DMS153 (cell line): ENCODE results near the gene KCNIP1.

Experiments
- DNase-seq: peaks from one replicate; lab custom pipeline; 2025; lab: John Stamatoyannopoulos, UW

KCNIP1 gene

DNA sequence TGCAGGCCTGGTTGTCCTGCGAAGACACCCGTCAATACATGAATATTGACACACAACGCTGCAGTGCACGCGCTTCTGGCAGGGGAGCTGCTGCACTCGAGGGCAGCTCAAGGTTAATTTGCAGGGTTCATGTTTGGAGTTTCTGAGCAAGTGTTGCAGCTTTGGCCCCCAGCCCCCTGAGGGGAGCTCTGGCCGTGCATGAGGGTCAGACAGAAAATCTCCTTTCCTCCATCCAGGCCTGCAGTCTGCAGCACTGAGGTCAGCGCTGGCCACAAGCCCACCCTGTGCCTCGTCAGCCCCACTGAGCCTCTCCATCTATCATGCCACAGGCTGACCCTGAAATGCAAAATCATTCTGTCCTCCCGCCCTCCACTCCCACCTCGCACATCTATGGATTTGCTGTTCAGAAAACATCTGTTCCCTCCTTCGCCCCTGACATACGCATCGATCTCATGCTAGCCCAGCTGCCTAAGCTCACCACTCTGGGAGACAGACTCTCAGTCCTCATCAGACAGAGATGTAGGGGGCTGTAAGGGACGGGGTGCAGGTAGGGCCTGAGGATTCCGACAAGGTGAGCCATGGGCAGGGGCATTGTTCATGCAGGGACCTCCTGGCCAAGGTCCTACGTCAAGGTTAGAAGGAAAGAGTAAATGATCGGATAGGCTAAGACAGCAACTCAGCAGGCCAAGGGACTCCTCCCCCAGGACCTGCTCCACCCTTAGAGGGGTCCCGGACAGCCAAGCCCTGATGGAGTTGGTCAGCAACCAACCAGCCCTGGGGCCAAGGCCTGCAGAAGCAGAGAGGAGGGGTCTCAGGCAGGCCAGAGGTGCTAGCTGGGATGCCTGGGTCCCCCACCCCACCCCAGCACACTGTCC, 125.1 kb downstream of the KCNIP1 start:
- no peak for DNase-seq

DNA sequence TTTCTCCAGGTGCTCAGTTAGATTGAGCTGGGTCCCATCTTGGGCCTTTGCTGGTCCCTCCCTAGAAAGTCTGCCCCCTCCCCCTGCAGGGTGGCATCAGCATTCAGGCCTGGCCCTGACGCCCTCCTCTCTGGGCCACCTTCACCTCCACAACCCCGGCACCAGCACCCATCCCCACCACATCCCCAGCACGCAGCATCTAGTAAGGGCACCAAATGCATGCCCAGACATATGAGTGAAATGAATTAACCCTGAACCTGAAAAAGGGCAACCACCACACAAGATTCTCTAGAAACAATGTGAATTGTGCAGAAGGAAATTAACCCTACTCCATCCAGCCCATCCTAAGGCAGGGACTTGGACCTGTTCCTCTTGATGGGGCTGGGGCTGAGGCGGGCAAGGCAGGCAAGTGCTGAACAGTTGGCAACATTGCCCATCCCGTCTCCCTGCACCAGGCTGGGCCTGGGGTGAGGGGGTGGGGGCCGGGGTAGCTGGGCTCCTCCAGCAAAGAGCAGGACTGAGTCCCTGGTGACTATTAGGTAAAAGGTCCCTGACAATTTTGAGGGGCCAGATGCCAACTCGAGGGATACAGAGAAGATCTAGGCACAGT, 125.9 kb downstream of the KCNIP1 start:
- no peak for DNase-seq

DNA sequence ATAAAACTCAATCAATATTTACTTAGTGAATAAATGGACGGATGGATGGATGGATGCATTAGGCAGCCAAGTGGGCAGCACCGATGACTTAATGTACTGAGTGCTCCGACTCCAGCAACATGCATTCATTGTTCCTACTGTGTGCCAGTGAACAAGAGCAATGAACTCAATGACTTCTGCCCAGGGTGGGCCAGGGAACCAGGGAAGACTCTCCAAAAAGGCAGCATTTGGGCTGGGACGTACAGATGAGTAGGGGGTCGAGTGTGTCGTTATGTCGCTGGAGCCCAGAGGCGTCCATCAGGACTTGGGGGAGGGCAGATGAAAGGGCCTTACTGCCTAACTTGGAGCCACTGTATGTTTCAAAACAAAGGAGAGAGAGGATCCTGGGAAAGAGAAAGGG, 126.4 kb downstream of the KCNIP1 start:
- no peak for DNase-seq

DNA sequence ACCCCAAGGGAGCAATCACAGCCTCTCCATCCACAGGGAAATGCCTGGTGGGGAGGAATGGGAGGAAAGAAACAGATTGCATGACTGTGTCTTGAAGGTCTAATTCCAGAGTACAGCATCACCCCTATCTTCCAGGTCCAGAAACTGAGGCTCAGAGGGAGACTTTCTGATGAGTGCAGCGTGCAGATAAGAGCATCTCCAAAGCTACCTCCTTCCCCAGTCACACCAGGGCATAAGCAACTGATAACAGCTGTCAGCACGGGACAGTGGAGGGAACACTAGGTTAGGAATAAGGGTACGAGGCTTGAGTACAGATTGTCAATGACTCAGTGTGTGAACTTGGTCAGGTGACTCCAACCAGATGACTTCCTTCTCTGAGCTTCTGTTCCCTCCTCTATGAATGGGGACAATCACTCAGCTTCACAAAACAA, 126.9 kb downstream of the KCNIP1 start:
- DNase-seq = no peak

DNA sequence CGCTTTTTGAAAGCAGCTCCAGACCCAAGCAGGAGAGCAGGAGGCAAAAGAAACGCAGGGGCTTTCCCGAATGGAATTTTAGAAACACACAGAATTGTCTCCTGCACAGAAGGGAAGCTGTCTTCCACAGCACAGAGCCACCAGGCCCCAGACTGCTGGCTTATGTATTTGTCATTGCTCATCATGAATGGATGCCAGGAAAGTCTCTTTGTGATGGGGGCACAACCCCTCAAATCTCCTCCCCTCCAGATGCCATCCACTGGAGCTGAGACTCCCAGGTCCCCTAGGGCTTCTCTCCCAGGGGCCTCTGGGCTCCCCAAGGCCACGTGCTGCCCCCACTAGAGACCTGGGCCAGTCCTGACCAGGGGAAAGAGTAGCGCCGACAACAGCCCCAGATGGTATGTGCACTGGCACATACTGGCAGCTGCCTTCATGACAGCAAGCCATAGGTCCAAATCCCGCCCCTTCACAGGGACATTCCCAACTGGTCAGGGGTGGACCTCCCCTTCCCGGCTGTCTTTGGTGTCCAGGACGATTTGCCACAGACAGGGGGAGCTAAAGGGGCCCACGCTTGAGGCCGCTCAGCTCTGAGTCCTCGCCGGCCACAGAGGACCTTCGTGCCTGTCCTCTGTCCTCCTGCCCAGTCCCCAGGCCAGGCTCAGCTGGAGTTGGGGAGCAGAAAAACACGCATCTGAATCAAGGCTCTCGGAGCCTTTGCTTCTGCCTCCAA, 127.8 kb downstream of the KCNIP1 start:
- DNase-seq = no peak

DNA sequence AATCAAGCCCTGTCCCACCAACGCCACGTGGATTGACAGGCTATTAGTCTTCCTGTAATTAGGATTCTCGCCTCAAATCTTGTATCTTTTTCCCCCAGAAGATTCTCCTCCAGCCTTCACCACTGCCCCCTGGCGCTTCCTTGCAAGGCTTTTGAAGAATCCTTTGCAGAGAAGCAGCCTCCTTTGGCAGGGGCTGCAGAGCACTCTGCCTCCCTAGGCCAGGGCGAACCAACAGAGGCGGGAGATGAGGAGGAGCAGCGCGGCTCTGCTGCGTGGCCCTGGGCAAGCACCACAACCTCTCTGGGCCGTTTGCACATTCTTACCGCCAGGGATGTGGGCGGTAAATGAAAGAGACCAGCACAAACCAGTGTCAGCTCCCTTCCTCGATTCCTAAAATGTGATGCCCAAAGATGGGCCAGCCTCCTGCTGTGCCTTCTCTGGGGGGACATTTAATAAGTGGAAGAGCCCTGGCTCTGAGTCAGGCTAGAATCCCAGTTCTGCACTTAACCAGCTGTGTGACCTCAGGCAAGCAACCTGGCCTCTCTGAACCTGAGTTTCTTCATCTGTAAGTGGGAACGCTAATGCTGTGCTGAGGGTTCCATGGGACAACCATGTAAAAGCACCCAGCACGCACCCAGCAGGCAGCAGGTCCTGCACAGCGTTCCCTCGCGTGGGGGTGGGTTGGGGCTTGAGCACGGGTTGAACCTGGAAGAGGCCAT, 128.6 kb downstream of the KCNIP1 start:
- no peak for DNase-seq

DNA sequence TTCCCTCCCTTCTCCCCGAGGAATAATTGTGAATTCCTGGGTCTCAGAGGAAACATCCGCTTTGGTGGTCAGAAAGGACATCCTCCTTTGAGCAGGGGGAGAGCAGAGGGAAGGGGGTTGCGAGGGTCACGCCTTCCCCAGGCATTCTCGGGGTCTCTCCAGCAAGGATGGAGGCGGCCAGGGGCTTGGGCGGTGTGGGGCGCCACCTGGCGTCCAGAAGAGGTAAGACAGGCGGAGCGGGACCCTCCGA, 129.1 kb downstream of the KCNIP1 start:
- no peak for DNase-seq

DNA sequence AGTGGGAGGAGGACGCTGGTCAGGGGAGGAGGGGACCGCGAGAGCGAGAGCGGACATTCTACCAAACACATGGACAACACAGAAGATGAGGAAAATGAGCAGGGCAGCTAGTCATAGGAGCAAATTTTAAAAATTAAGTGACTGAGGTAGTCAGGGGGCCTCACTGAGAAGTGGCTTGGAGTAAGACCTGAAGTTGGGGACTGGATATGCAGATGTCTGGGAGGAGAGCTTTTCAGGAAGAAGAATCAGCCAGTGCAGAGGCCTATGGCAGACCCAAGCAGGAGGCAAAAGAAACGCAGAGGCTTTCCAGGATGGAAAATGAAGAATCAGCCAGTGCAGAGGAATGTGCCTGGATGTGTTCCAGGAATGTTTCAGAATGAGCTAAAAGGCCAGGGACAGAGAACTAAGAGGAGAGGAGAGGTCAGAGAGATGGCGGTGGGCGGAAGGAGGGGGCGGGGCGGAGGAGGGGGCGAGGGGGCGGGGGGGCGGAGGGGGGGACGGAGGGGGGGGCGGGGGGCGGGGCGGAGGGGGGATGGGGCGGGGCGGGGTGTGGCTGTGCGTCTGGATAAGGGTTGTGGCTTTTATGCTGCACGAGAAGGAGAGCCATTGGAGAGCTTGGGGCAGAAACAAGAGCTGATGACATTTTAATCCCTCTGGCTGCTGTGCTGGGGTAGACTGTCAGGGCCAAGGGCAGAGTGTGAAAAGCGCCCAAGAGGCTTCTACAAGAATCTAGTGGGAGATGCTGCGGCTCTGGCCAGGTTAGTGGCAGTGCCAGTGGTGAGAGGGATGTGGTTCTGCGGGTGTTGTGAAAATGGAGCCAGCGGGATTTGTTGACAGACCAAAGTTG, 129.6 kb downstream of the KCNIP1 start:
- DNase-seq = no peak

DNA sequence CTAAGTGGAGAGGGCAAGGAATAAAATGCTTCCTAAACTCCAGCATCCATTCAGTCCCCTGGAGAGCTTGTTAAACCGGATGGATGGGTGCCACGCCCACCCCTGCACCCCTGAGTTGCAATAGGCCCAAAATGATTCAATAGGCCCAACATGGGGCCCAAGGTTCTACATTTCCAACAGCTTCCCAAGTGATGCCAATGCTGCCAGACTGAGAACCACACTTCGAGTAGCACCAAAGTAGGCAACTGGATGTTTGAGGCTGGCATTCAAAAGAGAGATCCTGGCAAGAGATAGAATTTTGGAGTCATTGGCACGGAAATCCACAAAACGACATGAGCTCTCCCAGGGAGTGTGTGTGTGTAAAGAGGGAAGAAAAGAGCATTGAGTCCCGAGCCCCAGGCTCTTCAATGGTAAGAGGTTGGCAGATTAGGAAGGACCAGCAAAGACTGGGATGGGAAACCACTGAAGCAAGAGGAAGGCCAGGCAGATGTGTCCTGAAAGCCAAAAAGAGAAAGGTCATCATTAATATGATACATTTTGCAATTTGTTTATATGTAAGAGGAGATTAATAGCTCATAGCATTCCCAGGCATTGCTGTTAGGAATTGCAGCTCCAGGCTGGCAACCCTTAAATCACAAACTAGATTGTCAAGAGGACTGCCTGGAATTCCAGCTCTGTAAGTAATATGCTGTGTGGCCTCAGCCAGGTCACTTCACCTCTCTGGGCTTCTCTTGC, 130.6 kb downstream of the KCNIP1 start:
- DNase-seq = no peak

DNA sequence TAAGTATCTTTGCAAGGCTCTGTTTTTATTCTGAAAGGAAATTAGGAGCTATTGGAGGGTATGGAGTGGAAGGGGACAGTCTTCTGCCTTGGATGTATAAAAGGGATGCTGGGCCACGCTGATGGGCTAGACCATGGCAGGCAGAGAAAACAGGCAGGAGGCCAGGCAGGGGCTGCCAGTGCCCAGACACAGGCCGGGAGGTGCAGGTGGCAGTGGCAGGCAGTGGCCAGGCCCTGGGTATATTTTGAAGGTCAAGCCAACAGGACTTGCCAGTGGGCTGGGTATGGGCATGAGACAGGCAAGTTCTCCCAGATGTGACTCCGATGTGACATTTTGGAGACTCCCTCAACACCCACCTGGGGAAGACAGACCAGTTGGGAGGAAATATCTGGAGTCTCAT, 131.9 kb downstream of the KCNIP1 start:
- DNase-seq = no peak

DNA sequence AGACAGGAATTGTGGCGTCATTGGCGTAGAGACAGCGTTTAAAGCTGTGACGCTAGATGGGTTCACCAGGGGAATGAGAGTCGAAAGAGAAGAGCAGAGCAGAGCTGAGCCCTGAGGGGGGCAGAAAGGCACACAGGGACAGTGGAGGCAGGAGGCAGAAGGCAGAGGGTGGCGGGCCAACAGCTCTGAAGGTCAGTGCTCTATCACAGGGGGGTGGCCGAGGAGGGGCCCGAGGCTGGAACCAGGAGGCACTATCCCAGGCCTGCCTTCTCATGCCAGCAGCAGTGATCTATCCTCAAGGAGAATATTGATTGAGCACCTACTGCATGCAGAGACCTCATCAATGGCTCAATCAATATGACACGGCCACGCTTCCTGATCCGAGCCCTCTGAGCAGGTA, 132.4 kb downstream of the KCNIP1 start:
- no peak for DNase-seq

DNA sequence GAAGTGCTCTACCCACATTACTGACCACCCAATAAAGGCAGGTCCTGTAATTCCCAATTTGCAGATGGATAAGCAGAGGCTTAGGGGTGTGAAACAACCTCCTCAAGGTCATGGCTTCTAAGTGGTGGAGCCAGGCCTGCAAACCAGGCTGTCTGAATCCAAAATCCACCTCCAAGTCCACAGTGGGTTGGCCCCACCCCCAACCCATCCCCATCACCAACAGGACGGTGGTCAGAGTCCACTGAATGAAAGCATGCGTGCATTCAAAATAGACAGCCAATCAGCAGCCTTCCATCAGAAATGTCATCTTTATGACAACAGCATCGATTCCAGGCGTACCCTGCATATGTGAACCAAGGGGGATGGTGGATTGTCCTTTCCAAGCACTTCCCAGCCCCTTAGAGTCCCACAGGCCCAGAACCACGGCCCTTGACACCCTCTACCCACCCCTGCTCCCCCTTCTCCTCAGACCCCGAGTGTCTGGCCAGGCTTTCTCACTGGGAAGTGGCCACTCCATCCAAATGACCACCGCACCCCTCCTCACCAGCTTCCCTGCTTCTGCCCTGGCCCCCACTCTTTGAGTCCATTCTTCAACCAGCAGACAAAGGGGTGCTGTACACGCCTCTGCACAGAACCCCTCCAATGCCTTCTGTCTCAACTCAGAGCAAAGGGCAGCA, 133.1 kb downstream of the KCNIP1 start:
- no peak for DNase-seq

DNA sequence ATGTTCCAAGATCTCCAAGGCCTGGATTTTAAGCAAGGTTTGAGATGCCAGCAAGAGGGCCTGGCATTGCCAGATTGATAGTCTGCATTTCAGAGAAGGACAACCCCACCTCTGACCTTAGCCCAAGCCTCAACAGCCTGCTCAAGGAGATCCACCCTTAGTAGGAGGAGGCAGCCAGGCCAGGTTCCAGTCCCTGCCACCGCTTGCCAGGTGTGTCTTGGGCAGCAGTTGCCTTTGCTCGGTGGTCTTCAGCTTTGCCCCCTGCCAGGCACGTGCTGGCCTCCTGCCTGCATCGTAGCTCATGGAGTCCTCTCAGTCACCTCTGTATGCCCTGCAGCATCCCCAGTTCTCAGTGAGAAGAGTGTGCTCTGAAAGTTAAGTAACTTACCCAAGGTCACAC, 134.2 kb downstream of the KCNIP1 start:
- no peak for DNase-seq

DNA sequence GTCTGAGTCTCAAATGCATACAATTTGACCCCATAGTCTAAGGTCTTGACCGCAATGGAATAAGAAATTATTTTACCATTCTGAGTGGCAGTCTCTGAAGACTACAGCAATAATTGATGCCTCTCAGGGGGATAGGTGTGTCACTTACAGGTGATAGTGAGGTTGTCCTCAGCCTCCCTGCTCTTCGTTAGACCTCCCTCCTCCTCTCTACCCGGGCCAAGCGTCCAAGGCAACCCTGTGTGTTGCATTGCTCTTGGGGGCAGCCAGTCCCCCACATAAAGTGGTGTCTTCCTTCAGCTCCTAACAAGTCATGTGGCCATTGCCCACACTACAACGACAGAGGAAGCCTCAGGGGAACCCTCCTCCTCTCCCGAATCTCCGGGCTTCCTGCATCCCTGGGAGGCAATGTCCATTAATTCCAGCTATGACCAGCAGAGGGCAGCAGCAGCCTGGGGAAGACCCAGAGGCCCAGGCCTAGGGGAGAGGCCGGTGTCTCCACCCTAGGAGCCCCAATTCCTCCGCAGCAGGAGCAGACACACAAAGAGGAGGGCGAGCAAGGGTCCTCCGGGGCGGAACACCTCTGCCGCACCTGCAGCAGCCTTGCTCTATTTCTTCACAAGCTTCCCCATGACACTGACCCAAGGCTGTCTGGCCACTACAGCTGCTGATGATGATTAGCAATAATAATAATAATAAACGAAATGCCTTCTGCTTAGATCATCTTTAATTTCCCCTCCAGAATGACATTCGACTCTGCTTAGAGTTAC, 134.8 kb downstream of the KCNIP1 start:
- DNase-seq = no peak

DNA sequence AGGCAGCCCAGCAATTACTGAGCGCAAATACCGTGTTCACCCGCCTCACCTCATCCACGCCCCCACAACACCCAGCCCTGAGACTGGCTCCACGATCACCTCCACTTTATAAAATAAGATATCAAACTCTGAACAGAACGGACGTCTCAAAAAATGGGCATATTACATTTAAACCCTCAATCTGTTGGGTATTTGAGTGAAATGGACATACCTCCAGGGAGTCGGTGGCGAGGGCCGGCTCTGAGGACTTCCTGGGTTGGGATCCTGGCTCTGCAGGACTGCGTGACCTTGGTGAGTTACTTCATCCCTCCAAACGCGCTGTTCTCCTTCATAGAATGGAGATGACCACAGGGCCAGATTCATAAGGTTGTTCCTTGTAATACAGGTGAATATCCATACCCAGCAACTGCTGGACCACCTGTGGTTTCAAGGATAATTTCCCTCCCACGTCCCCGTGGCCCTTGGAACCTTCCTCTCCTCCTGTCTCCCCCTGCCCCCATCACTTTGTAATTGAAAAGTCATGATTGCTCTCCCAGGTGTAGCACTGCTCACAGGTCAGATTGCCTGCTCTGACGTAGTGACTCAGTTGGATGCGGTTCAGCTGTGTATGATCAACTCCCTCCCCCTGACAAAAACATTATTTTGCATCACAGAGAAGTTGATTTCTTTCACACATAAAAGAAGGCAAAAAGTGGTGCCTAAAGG, 135.6 kb downstream of the KCNIP1 start:
- no peak for DNase-seq

DNA sequence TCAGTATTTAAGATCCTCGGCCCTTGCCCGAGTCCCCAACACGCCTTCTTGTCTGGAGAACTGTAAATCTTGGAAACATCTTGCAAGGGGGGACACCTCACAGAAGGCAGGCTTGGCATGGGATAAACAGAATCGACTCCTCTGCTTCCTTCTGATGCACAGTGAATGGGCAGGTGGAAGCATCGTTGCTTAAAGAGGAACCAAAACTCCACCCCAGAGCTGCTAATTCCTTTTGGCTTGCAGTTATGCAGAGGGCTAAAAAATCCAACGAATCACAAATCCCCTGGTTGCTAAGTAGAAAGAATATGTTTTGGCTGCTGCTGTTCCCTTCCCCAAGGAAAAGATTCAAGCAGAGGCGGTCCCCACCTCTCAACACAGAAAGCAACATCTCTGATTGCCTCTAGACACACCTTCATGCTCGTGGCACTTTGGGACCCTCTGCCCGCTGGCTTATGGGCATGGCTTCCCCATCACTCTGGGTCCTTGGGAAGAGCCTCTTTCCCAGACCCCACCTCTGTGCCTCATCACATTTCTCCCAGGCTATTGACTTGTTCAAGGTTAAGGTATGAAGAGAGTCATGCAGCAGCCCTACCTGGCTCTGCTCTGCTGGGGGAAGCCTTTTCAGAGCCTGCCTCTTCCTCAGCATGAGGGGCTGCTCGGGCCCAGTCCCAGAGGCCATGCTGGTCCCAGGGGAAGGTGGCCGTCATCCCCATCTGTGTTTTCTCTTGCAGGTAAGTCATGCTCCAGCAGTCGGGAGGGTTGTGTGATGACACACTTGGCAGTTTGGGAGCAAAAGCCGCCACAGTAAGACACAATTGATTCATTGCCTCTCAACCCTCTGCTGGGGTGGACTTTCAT, 137.1 kb downstream of the KCNIP1 start:
- DNase-seq = no peak

DNA sequence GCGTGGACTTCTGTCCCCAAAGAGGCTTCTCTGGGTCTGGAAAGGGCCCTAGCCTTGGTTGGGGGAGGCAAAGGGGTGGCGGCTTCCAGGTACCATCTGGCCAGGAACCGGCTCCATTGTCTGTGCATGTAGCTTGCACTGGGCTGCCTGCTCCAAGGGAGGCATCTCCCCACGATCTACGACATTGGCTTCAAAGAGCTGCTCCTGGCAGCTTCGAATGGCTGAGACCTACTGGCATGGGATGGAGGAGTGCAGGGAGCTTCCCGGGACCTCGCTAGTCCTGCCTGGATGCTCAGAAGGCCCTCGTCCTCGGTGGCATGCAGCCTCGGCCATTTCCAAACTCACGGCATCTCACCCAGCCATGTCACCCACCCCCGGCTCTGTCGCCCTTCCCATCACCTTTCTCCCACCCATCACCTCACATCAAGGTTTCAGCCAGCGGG, 137.8 kb downstream of the KCNIP1 start:
- no peak for DNase-seq
